KMS-11 (cell line): Measurements from ENCODE around the gene MMRN1.
A peak's percentile ranks its signal among the peaks of the same experiment; 100 is the strongest.

Experiments
- H2AFZ ChIP-seq: fragments of 200-600 bp; sonication (generic); 2 replicates; pipeline ENCODE4 v1.6.1; 2016; ENCODE audit warnings: antibody characterized with exemption, mixed run types, low read depth
- H3K27ac ChIP-seq: fragments of 200-600 bp; sonication (generic); 2 replicates; pipeline ENCODE4 v1.6.1; 2016; ENCODE audit warnings: mild to moderate bottlenecking, mixed run types
- H3K27me3 ChIP-seq: fragments of 200-600 bp; sonication (generic); 2 replicates; pipeline ENCODE4 v1.6.1; 2017; ENCODE audit warnings: mild to moderate bottlenecking, low read depth, mixed run types, moderate library complexity; ENCODE audit not compliant: insufficient read depth
- H3K36me3 ChIP-seq: fragments of 200-600 bp; sonication (generic); 2 replicates; pipeline ENCODE4 v1.6.1; 2017; ENCODE audit warnings: mild to moderate bottlenecking, mixed run types; ENCODE audit not compliant: insufficient read depth
- H3K4me1 ChIP-seq: fragments of 200-600 bp; sonication (generic); 2 replicates; pipeline ENCODE4 v1.6.1; 2016; ENCODE audit warnings: mild to moderate bottlenecking, low read depth, mixed run types; ENCODE audit not compliant: poor library complexity, severe bottlenecking
- H3K4me2 ChIP-seq: fragments of 200-600 bp; sonication (generic); 2 replicates; pipeline ENCODE4 v1.7.0; 2016; ENCODE audit warnings: mild to moderate bottlenecking, mixed run types
- H3K4me3 ChIP-seq: fragments of 200-600 bp; sonication (generic); IDR thresholded peaks from 2 replicates; pipeline ENCODE4 v1.6.1; 2017; ENCODE audit warnings: low read depth, low read length, mixed read lengths; ENCODE audit not compliant: insufficient read depth
- H3K79me2 ChIP-seq: fragments of 200-600 bp; sonication (generic); 2 replicates; pipeline ENCODE4 v1.6.1; 2016; ENCODE audit warnings: low read depth, mixed run types; ENCODE audit not compliant: insufficient read depth
- H3K9ac ChIP-seq: fragments of 200-600 bp; sonication (generic); 2 replicates; pipeline ENCODE4 v1.6.1; 2016; ENCODE audit warnings: mild to moderate bottlenecking, mixed run types
- H4K20me1 ChIP-seq: fragments of 200-600 bp; sonication (generic); 2 replicates; pipeline ENCODE4 v1.6.1; 2016; ENCODE audit warnings: mild to moderate bottlenecking, mixed run types; ENCODE audit not compliant: insufficient read depth
- TF ChIP-seq, protein P1 (sequence below): fragments of 200-600 bp; sonication (generic); conservative IDR thresholded peaks from 2 replicates; pipeline ENCODE4 v1.6.1; 2017; ENCODE audit warnings: low read depth, mild to moderate bottlenecking, antibody characterized with exemption, low read length, moderate library complexity, mixed read lengths

MMRN1 gene

GRCh38 chr4:89860971-89861370, 33.7 kb upstream of the MMRN1 start:
- Histone ChIP-seq H3K9ac (no peak overlapping the region), H2AFZ (no peak overlapping the region), H4K20me1 (no peaks in the 10 kb centered on the region), H3K4me3 (no peak overlapping the region), H3K4me2 (no peak overlapping the region), H3K79me2 (no peaks in the 10 kb centered on the region), H3K36me3 (no peaks in the 10 kb centered on the region), H3K27me3 (no peaks in the 10 kb centered on the region), H3K4me1 (no peaks in the 10 kb centered on the region), H3K27ac (no peak overlapping the region)
- TF ChIP-seq, protein P1, sequence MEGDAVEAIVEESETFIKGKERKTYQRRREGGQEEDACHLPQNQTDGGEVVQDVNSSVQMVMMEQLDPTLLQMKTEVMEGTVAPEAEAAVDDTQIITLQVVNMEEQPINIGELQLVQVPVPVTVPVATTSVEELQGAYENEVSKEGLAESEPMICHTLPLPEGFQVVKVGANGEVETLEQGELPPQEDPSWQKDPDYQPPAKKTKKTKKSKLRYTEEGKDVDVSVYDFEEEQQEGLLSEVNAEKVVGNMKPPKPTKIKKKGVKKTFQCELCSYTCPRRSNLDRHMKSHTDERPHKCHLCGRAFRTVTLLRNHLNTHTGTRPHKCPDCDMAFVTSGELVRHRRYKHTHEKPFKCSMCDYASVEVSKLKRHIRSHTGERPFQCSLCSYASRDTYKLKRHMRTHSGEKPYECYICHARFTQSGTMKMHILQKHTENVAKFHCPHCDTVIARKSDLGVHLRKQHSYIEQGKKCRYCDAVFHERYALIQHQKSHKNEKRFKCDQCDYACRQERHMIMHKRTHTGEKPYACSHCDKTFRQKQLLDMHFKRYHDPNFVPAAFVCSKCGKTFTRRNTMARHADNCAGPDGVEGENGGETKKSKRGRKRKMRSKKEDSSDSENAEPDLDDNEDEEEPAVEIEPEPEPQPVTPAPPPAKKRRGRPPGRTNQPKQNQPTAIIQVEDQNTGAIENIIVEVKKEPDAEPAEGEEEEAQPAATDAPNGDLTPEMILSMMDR, result no peak

DNA sequence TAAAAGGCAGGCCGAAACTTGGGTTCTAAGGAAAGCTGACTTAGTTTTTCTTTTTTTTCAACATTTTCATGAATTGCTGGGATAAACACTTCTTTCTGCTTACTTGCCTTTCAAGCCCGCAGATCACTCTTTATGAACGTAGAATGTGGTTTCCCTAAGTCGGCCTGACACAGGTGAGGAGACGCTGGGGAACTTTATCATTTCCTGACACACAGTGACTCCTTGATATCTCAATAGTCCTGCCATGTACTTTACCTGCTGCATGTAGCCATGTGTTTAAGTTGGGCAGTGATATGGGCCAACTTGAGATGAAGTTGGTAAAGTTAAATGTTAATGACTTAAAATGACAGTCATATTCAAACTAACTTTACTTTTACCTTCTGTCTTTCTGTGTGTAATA, 31.1 kb upstream of the MMRN1 start:
- Histone ChIP-seq H3K9ac (no peak overlapping the region), H3K79me2 (no peaks in the 10 kb centered on the region), H2AFZ (no peak overlapping the region), H4K20me1 (no peaks in the 10 kb centered on the region), H3K27ac (no peak overlapping the region), H3K4me3 (no peak overlapping the region), H3K27me3 (no peaks in the 10 kb centered on the region), H3K36me3 (no peaks in the 10 kb centered on the region), H3K4me2 (no peak overlapping the region), H3K4me1 (no peaks in the 10 kb centered on the region)
- TF ChIP-seq, protein P1, result no peak

GRCh38 chr4:89868276-89868675, 26.4 kb upstream of the MMRN1 start:
- Histone ChIP-seq H3K36me3 (no peaks in the 10 kb centered on the region), H3K9ac (no peak overlapping the region), H3K4me3 (no peak overlapping the region), H3K27ac (no peak overlapping the region), H3K4me2 (no peak overlapping the region), H3K79me2 (no peaks in the 10 kb centered on the region), H3K27me3 (no peaks in the 10 kb centered on the region), H2AFZ (no peak overlapping the region), H4K20me1 (no peaks in the 10 kb centered on the region), H3K4me1 (no peaks in the 10 kb centered on the region)
- TF ChIP-seq, protein P1, result no peak

- H3K36me3 ChIP-seq, result no peaks in the 10 kb centered on the region
- H2AFZ ChIP-seq, result no peak overlapping the region
- H3K9ac ChIP-seq, result no peak overlapping the region
- no peak overlapping the region for H3K27ac ChIP-seq
- H3K27me3 ChIP-seq, result no peaks in the 10 kb centered on the region
- no peak overlapping the region for H3K4me2 ChIP-seq
- TF ChIP-seq, protein P1, result peak; percentile 66; the same call in 1 of the 2 replicates
- H3K4me3 ChIP-seq, result no peak overlapping the region
- no peaks in the 10 kb centered on the region for H3K4me1 ChIP-seq
- H3K79me2 ChIP-seq, result no peaks in the 10 kb centered on the region
- H4K20me1 ChIP-seq, result no peaks in the 10 kb centered on the region
These were observed 25.6 kb upstream of the MMRN1 start for GRCh38 chr4:89868999-89869589.
